HEK293 (cell line): ENCODE measurements around the gene CD2BP2.

Experiments
- KLF1 ChIP-seq: fragments of 450-650 bp; formaldehyde crosslinking; IDR thresholded peaks from 2 replicates; pipeline ENCODE4 v1.5.1; 2016; ENCODE audit warnings: missing biosample characterization, missing genetic modification characterization
- ZBTB8A ChIP-seq: fragments of 450-650 bp; formaldehyde crosslinking; IDR thresholded peaks from 2 replicates; pipeline ENCODE4 v1.5.1; 2016; ENCODE audit warnings: missing biosample characterization, missing genetic modification characterization
- ZNF292 ChIP-seq: fragments of 450-650 bp; formaldehyde crosslinking; IDR thresholded peaks from 2 replicates; pipeline ENCODE4 v1.5.1; 2016; ENCODE audit warnings: low read depth, missing biosample characterization, missing genetic modification characterization, borderline replicate concordance
- ZNF610 ChIP-seq: fragments of 450-650 bp; formaldehyde crosslinking; IDR thresholded peaks from 2 replicates; pipeline ENCODE4 v1.5.1; 2016; ENCODE audit warnings: missing biosample characterization, missing genetic modification characterization, borderline replicate concordance
- ZNF776 ChIP-seq: fragments of 450-650 bp; formaldehyde crosslinking; IDR thresholded peaks from 2 replicates; pipeline ENCODE4 v1.5.0; 2017; ENCODE audit warnings: missing biosample characterization, missing genetic modification characterization, borderline replicate concordance
- ZNF830 ChIP-seq: fragments of 450-650 bp; IDR thresholded peaks from 2 replicates; pipeline ENCODE4 v1.5.0; 2018; ENCODE audit warnings: missing biosample characterization, missing genetic modification characterization, low read depth, mild to moderate bottlenecking, moderate library complexity
- TF ChIP-seq, protein P1 (sequence below): fragments of 450-650 bp; formaldehyde crosslinking; IDR thresholded peaks from 2 replicates; pipeline ENCODE4 v1.5.1; 2016; ENCODE audit warnings: missing biosample characterization, missing genetic modification characterization
- TF ChIP-seq, protein P2 (sequence below): fragments of 450-650 bp; formaldehyde crosslinking; IDR thresholded peaks from 2 replicates; pipeline ENCODE4 v1.5.1; 2016; ENCODE audit warnings: missing biosample characterization, missing genetic modification characterization
- TF ChIP-seq, protein P3 (sequence below): IDR thresholded peaks from 2 replicates; pipeline ENCODE4 v1.6.1; 2011; ENCODE audit warnings: mild to moderate bottlenecking, low read depth, low read length, borderline replicate concordance
- TF ChIP-seq, protein P4 (sequence below): fragments of 450-650 bp; formaldehyde crosslinking; IDR thresholded peaks from 2 replicates; pipeline ENCODE4 v1.5.1; 2016; ENCODE audit warnings: missing biosample characterization, missing genetic modification characterization

DNA sequence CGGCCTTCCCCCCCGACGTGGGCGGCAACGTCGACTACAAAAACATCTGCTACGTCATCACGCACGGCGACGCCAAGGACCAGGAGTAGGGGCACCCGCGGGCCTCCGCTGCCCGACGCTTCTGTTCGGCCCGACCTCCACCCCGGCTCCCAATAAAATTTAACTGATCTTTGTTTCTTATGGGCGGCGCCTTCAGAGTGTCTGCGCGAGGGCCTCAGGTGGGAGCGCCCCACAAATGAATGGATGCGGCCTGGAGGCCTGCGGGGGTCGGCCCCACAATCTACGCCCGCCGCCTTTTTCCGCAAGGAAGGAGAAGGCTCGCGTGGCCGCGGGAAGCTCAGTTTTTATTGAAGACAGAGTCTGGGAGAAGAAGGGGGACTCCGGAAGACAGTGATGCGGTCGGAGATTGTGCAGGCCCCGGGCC, 22.7 kb upstream of the CD2BP2 start:
- TF ChIP-seq ZNF292 (tag by site-specific recombination): no peak
- TF ChIP-seq KLF1 (tag by site-specific recombination): no peak
- peak; percentile 18; the same call in 1 of the 2 replicates for TF ChIP-seq ZNF610 (tag by site-specific recombination)
- TF ChIP-seq, protein P1, sequence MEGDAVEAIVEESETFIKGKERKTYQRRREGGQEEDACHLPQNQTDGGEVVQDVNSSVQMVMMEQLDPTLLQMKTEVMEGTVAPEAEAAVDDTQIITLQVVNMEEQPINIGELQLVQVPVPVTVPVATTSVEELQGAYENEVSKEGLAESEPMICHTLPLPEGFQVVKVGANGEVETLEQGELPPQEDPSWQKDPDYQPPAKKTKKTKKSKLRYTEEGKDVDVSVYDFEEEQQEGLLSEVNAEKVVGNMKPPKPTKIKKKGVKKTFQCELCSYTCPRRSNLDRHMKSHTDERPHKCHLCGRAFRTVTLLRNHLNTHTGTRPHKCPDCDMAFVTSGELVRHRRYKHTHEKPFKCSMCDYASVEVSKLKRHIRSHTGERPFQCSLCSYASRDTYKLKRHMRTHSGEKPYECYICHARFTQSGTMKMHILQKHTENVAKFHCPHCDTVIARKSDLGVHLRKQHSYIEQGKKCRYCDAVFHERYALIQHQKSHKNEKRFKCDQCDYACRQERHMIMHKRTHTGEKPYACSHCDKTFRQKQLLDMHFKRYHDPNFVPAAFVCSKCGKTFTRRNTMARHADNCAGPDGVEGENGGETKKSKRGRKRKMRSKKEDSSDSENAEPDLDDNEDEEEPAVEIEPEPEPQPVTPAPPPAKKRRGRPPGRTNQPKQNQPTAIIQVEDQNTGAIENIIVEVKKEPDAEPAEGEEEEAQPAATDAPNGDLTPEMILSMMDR (tag by site-specific recombination): no peak
- TF ChIP-seq, protein P2, sequence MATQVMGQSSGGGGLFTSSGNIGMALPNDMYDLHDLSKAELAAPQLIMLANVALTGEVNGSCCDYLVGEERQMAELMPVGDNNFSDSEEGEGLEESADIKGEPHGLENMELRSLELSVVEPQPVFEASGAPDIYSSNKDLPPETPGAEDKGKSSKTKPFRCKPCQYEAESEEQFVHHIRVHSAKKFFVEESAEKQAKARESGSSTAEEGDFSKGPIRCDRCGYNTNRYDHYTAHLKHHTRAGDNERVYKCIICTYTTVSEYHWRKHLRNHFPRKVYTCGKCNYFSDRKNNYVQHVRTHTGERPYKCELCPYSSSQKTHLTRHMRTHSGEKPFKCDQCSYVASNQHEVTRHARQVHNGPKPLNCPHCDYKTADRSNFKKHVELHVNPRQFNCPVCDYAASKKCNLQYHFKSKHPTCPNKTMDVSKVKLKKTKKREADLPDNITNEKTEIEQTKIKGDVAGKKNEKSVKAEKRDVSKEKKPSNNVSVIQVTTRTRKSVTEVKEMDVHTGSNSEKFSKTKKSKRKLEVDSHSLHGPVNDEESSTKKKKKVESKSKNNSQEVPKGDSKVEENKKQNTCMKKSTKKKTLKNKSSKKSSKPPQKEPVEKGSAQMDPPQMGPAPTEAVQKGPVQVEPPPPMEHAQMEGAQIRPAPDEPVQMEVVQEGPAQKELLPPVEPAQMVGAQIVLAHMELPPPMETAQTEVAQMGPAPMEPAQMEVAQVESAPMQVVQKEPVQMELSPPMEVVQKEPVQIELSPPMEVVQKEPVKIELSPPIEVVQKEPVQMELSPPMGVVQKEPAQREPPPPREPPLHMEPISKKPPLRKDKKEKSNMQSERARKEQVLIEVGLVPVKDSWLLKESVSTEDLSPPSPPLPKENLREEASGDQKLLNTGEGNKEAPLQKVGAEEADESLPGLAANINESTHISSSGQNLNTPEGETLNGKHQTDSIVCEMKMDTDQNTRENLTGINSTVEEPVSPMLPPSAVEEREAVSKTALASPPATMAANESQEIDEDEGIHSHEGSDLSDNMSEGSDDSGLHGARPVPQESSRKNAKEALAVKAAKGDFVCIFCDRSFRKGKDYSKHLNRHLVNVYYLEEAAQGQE (tag by site-specific recombination): no peak
- TF ChIP-seq ZNF776: no peak
- no peak; the same call in 1 of the 2 replicates for TF ChIP-seq ZBTB8A (tag by site-specific recombination)
- TF ChIP-seq ZNF830 (tag by site-specific recombination): no peak
- TF ChIP-seq, protein P3, sequence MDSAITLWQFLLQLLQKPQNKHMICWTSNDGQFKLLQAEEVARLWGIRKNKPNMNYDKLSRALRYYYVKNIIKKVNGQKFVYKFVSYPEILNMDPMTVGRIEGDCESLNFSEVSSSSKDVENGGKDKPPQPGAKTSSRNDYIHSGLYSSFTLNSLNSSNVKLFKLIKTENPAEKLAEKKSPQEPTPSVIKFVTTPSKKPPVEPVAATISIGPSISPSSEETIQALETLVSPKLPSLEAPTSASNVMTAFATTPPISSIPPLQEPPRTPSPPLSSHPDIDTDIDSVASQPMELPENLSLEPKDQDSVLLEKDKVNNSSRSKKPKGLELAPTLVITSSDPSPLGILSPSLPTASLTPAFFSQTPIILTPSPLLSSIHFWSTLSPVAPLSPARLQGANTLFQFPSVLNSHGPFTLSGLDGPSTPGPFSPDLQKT: no peak
- TF ChIP-seq, protein P4, sequence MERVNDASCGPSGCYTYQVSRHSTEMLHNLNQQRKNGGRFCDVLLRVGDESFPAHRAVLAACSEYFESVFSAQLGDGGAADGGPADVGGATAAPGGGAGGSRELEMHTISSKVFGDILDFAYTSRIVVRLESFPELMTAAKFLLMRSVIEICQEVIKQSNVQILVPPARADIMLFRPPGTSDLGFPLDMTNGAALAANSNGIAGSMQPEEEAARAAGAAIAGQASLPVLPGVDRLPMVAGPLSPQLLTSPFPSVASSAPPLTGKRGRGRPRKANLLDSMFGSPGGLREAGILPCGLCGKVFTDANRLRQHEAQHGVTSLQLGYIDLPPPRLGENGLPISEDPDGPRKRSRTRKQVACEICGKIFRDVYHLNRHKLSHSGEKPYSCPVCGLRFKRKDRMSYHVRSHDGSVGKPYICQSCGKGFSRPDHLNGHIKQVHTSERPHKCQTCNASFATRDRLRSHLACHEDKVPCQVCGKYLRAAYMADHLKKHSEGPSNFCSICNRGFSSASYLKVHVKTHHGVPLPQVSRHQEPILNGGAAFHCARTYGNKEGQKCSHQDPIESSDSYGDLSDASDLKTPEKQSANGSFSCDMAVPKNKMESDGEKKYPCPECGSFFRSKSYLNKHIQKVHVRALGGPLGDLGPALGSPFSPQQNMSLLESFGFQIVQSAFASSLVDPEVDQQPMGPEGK: 0 out of 2 replicates have a peak, but pooled peaks have one; percentile 38
